ENCODE results near the gene ABHD11. TPM values are rescaled to one million over a fixed set of nuclear protein-coding genes. Genes with fewer than 3 reads are reported as not detected.

ABHD11 gene
- total RNA-seq, 1 experiment from 2014 or later: 11.8 TPM

Other genes starting within 250 kb of the ABHD11 start
- 128 and 139 TPM in 2 replicates for gene BAZ1B, start 216.5 kb downstream of the ABHD11 start, total RNA-seq (2014; rRNA removed; shearing (Covaris generic))
- 38.8 and 39.7 TPM in 2 replicates for gene BCL7B, start 181.1 kb downstream of the ABHD11 start, total RNA-seq (2014; rRNA removed; shearing (Covaris generic))
- 43.8 and 55.9 TPM in 2 replicates for gene TBL2, start 160.2 kb downstream of the ABHD11 start, total RNA-seq (2014; rRNA removed; shearing (Covaris generic))
- 0.10 TPM in 1 of 2 replicates, not detected in the other for gene MLXIPL, start 114.3 kb downstream of the ABHD11 start, total RNA-seq (2014; rRNA removed; shearing (Covaris generic))
- 0.53 and 1.2 TPM in 2 replicates for gene VPS37D, start 71.0 kb downstream of the ABHD11 start, total RNA-seq (2014; rRNA removed; shearing (Covaris generic))
- gene DNAJC30, start 55.3 kb downstream of the ABHD11 start, total RNA-seq (2014; rRNA removed; shearing (Covaris generic)): 5.1 and 6.0 TPM in 2 replicates
- 86.6 and 91.7 TPM in 2 replicates for gene BUD23, start 55.2 kb downstream of the ABHD11 start, total RNA-seq (2014; rRNA removed; shearing (Covaris generic))
- gene STX1A, start 19.1 kb downstream of the ABHD11 start, total RNA-seq (2014; rRNA removed; shearing (Covaris generic)): 6.9 and 10.4 TPM in 2 replicates
- not detected in 2 replicates for gene CLDN3, start 31.5 kb upstream of the ABHD11 start, total RNA-seq (2014; rRNA removed; shearing (Covaris generic))
- 0.06 and 0.08 TPM in 2 replicates for gene CLDN4, start 92.2 kb upstream of the ABHD11 start, total RNA-seq (2014; rRNA removed; shearing (Covaris generic))
- 0.30 and 0.55 TPM in 2 replicates for gene METTL27, start 103.7 kb upstream of the ABHD11 start, total RNA-seq (2014; rRNA removed; shearing (Covaris generic))
- gene TMEM270, start 122.4 kb upstream of the ABHD11 start, total RNA-seq (2014; rRNA removed; shearing (Covaris generic)): not detected in 2 replicates